ENCODE measurements around the gene ASPSCR1. TPM values are rescaled to one million over a fixed set of nuclear protein-coding genes. Genes with fewer than 3 reads are reported as not detected.

The ASPSCR1 gene
- total and polyA plus RNA-seq, 10 of the 15 experiments (the other 5 are each of a cell fraction or from before 2014, with no cell fraction given), result 1.5 to 48.4 (median 25.4) TPM

- SMC1A ChIA-PET (ENCODE audit: uncharacterized antibody, unreplicated experiment), result interaction anchor here (1.0 kb wide), 1 partner anchor 19 kb away, joined by 3 read pairs; no protein-coding TSS in a partner anchor
- BruUV-seq (replicated peaks), result no TSS peak
- intact Hi-C loops (cut with micrococcal nuclease; ENCODE audit: unreplicated experiment), result no loop called here
Measured at GRCh38 chr17:81934850-81935708, 42.4 kb upstream of the ASPSCR1 start.

More at GRCh38 chr17:81934850-81935708, 42.4 kb upstream of the ASPSCR1 start:
- H3K27me3 ChIP-seq (replicated peaks in 1 of 2; ENCODE audit: control insufficient read depth in 2 of 2, insufficient read depth in 2 of 2, low read length in 1 of 2), result no peaks in the 10 kb centered on the region
- ATAC-seq (no peak), FAIRE-seq (no peak), DNase-seq (ENCODE audit: low read depth, low spot score) (no peak)
- H3K4me2 ChIP-seq (ENCODE audit: control insufficient read depth, insufficient read depth), result no peak overlapping the region
- peaks cover 13% of the 10 kb centered on the region for H3K4me1 ChIP-seq (ENCODE audit: control insufficient read depth, insufficient read depth, low read length)
- RAD21 ChIA-PET (ENCODE audit: unreplicated experiment), result no interaction called here
- no peak overlapping the region for H3K27ac ChIP-seq (ENCODE audit: control insufficient read depth, insufficient read depth)
- H3K36me3 ChIP-seq (ENCODE audit: control insufficient read depth in 2 of 2, insufficient read depth in 2 of 2, low read length in 1 of 2), result peaks cover 0 to 2% of the 10 kb centered on the region in 2 experiments; a peak in 1 of 4 replicates
- no peak overlapping the region for H3K4me3 ChIP-seq
- H3K9me3 ChIP-seq (replicated peaks; ENCODE audit: control insufficient read depth, insufficient read depth, low read length), result no peaks in the 10 kb centered on the region
- 88% methylated on average over 30 of the region's 38 CpGs for WGBS (ENCODE audit: insufficient coverage, insufficient replicate concordance, low lambda C conversion rate, missing lambda C conversion rate)
- CTCF ChIA-PET, result interaction anchor here (1.2 to 1.4 kb wide), 2 partner anchors 7 to 65 kb away, joined by 5 read pairs; partner anchors contain the start of gene MAFG
- POLR2A ChIA-PET, result no interaction called here
- no peak for TF ChIP-seq KLF5 (IDR thresholded peaks at IDR 0.05; ENCODE audit: partially characterized antibody)
- no peak for TF ChIP-seq JUNB (IDR thresholded peaks at IDR 0.05)
- no peak for TF ChIP-seq CBFB (IDR thresholded peaks at IDR 0.05; ENCODE audit: low read depth)
- TF ChIP-seq E2F4 (IDR thresholded peaks at IDR 0.05; ENCODE audit: low read depth, low read length), result no peak
- no peak for TF ChIP-seq BMI1 (IDR thresholded peaks at IDR 0.05; ENCODE audit: borderline replicate concordance)
- no peak for TF ChIP-seq ZNF622 (IDR thresholded peaks at IDR 0.05)
- no peak for TF ChIP-seq ELK1 (IDR thresholded peaks at IDR 0.05; ENCODE audit: low read depth, low read length)
- TF ChIP-seq, protein P1, sequence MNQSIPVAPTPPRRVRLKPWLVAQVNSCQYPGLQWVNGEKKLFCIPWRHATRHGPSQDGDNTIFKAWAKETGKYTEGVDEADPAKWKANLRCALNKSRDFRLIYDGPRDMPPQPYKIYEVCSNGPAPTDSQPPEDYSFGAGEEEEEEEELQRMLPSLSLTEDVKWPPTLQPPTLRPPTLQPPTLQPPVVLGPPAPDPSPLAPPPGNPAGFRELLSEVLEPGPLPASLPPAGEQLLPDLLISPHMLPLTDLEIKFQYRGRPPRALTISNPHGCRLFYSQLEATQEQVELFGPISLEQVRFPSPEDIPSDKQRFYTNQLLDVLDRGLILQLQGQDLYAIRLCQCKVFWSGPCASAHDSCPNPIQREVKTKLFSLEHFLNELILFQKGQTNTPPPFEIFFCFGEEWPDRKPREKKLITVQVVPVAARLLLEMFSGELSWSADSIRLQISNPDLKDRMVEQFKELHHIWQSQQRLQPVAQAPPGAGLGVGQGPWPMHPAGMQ (IDR thresholded peaks at IDR 0.05; ENCODE audit: borderline replicate concordance), result no peak
- TF ChIP-seq SREBF1 (IDR thresholded peaks at IDR 0.05; ENCODE audit: low read length), result no peak
- TF ChIP-seq E4F1 (IDR thresholded peaks at IDR 0.05; ENCODE audit: borderline replicate concordance, partially characterized antibody), result no peak
- TF ChIP-seq SIN3A (IDR thresholded peaks at IDR 0.05; ENCODE audit: low read depth, low read length), result no peak
- H3K9ac ChIP-seq (ENCODE audit: control insufficient read depth, insufficient read depth, low read length), result no peak overlapping the region
- H2AFZ ChIP-seq (ENCODE audit: control insufficient read depth, low read depth, low read length), result no peak overlapping the region
- H3K79me2 ChIP-seq (ENCODE audit: control insufficient read depth, insufficient read depth, low read length), result peaks cover 10% of the 10 kb centered on the region
- H4K20me1 ChIP-seq (ENCODE audit: control insufficient read depth, insufficient read depth), result no peaks in the 10 kb centered on the region
- in situ Hi-C loops (cut with MboI), result no loop called here
